Stomach (tissue), 4 donors: ENCODE measurements around the gene INSIG2.

ENCODE experiments used
- CTCF ChIP-seq, 7 experiments: fragments of 450-650 bp in 4 of 7; fragments of 200-600 bp in 3 of 7; sonication (generic) in 3 of 7; IDR thresholded peaks; one replicate each; pipeline ENCODE4 v1.5.1; 2016 to 2019; ENCODE audit warnings: antibody characterized with exemption in 7 of 7, control low read depth in 2 of 7, mild to moderate bottlenecking in 1 of 7
- POLR2AphosphoS5 ChIP-seq, 3 donors: sonication (generic); formaldehyde crosslinking; IDR thresholded peaks; one replicate each; pipeline ENCODE4 v1.6.1; 2016; ENCODE audit warnings: antibody characterized with exemption in 3 of 3

DNA sequence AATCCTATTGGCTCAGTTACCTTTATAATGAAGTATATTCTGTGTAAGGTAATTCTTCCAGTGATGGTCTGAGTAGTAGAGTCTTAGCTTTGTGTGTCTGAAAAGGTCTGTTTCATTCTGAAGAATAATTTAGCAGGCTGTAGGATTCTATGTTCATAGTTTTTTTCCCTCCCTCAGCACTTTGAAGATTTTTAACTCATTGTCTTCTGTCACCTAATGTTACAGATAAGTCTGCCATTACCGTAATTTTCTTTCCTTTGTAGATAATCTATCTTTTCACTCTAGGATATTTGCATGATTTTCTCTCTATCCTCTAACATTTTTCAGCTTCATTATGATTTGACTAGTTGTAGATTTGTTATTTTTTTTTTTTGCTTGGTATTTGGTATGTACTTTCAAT lies 22.7 kb downstream of the INSIG2 start:
- TF ChIP-seq CTCF (IDR thresholded peaks at IDR 0.05) (no peak), POLR2AphosphoS5 (IDR thresholded peaks at IDR 0.05) (no peak)
